K562 (cell line): Measurements from ENCODE around the gene HES6. TPM values are rescaled to one million over a fixed set of nuclear protein-coding genes. Genes with fewer than 3 reads are reported as not detected.
A peak's percentile ranks its signal among the peaks of the same experiment; 100 is the strongest.

ENCODE experiments used
- ATAC-seq: fragments of 200-7000 bp; cut with Tn5 transposase; 3 replicates; pipeline ENCODE4 v1.9.1; 2020; ENCODE audit warnings: moderate library complexity
- BruUV-seq: library from RNA; stranded (reverse); fragments of 400-500 nt; replicated peaks from 2 replicates; lab custom pipeline; 2021; lab: Mats Ljungman, UMichigan
- CTCF ChIA-PET: fragments of 300-600 bp; formaldehyde crosslinking; extraction: SDS; loops from one replicate; lab custom pipeline; 2021; ENCODE audit warnings: low intra/inter-chr PET ratio; lab: Yijun Ruan, JAX
- POLR2A ChIA-PET: fragments of 300-600, 350-650 bp; sonication (Branson Sonifier 250); formaldehyde crosslinking; extraction: SDS; loops from one replicate; lab custom pipeline; 2021; ENCODE audit warnings: antibody characterized with exemption, inconsistent platforms; lab: Yijun Ruan, JAX
- DNase-seq, 4 experiments: peaks; one replicate each; pipeline versions ENCODE4 v3.0.0 to v3.0.0-alpha.2; 2011 to 2018; ENCODE audit warnings: low spot score in 3 of 4, mixed read lengths in 3 of 4; ENCODE audit errors: extremely low read depth in 1 of 4
- FAIRE-seq: peaks from 2 replicates; lab custom pipeline; 2011; peaks lifted over from hg19 to GRCh38; lab: Jason Lieb, UNC
- H2AFZ ChIP-seq: 2 replicates; pipeline ENCODE4 v1.6.0; 2011; ENCODE audit warnings: low read depth, low read length, control low read depth, inconsistent platforms
- H3K27ac ChIP-seq: fragments of 200-600 bp; 3 replicates; pipeline ENCODE4 v1.8.0; 2011; ENCODE audit warnings: low read depth, mild to moderate bottlenecking, control low read depth, inconsistent platforms, low read length, moderate library complexity, mixed read lengths; ENCODE audit errors: extremely low read depth
- H3K27me3 ChIP-seq, 2 experiments: fragments of 300-600 bp in 1 of 2; 2 replicates in 1 of 2; 3 replicates in 1 of 2; pipeline versions ENCODE4 v1.6.0 to v1.8.0; 2011; ENCODE audit warnings: inconsistent platforms in 2 of 2, low read length in 2 of 2, mild to moderate bottlenecking in 1 of 2, mixed read lengths in 1 of 2, moderate library complexity in 1 of 2; ENCODE audit not compliant: control insufficient read depth in 2 of 2, insufficient read depth in 2 of 2
- H3K36me3 ChIP-seq: fragments of 300-600 bp; 3 replicates; pipeline ENCODE4 v1.8.0; 2011; ENCODE audit warnings: mild to moderate bottlenecking, low read length, inconsistent platforms; ENCODE audit not compliant: control insufficient read depth, insufficient read depth
- H3K4me1 ChIP-seq, 2 experiments: fragments of 200-600 bp in 1 of 2; replicated peaks in 1 of 2; 2 replicates in 1 of 2; 3 replicates in 1 of 2; pipeline versions ENCODE4 v1.5.1 to v1.8.0; 2011; ENCODE audit warnings: inconsistent platforms in 2 of 2, low read length in 2 of 2, mild to moderate bottlenecking in 1 of 2, mixed read lengths in 1 of 2, moderate library complexity in 1 of 2; ENCODE audit not compliant: control insufficient read depth in 2 of 2, insufficient read depth in 2 of 2
- H3K4me2 ChIP-seq: 2 replicates; pipeline ENCODE4 v1.6.1; 2011; ENCODE audit warnings: low read length, control low read depth, inconsistent platforms, mixed read lengths; ENCODE audit not compliant: insufficient read depth
- H3K4me3 ChIP-seq: fragments of 200-600 bp; sonication (generic), shearing (Covaris generic); 2 replicates; pipeline ENCODE4 v1.5.1; 2016; ENCODE audit warnings: control low read depth, inconsistent platforms
- H3K79me2 ChIP-seq: fragments of 200-600 bp; 3 replicates; pipeline ENCODE4 v1.8.0; 2011; ENCODE audit warnings: low read length, inconsistent platforms; ENCODE audit not compliant: control insufficient read depth, insufficient read depth
- H3K9ac ChIP-seq, 2 experiments: 2 replicates each; pipeline versions ENCODE4 v1.6.0 to v1.6.1; 2011; ENCODE audit warnings: low read depth in 2 of 2, low read length in 2 of 2, control low read depth in 1 of 2, inconsistent platforms in 1 of 2, mild to moderate bottlenecking in 1 of 2, mixed read lengths in 1 of 2; ENCODE audit not compliant: insufficient read depth in 1 of 2
- H3K9me1 ChIP-seq: one replicate; pipeline ENCODE4 v1.6.0; 2011; ENCODE audit warnings: inconsistent platforms, mild to moderate bottlenecking, low read length, moderate library complexity; ENCODE audit not compliant: control insufficient read depth, insufficient read depth
- H3K9me3 ChIP-seq: replicated peaks from 2 replicates; pipeline ENCODE4 v1.5.1; 2011; ENCODE audit warnings: low read depth, low read length, inconsistent platforms; ENCODE audit not compliant: control insufficient read depth, insufficient read depth
- H4K20me1 ChIP-seq: replicated peaks from 2 replicates; pipeline ENCODE4 v1.6.1; 2011; ENCODE audit warnings: low read length, inconsistent platforms, mixed read lengths; ENCODE audit not compliant: control insufficient read depth, insufficient read depth
- KDM5B ChIP-seq: fragments of 200-600 bp; sonication (generic); IDR thresholded peaks from 2 replicates; pipeline ENCODE4 v1.6.1; 2012; ENCODE audit warnings: low read depth, mild to moderate bottlenecking, moderate library complexity, low read length, control low read depth, inconsistent platforms; ENCODE audit not compliant: insufficient replicate concordance
- PCBP1 ChIP-seq: fragments of 200-400 bp; formaldehyde crosslinking; IDR thresholded peaks from 2 replicates; pipeline ENCODE4 v1.6.1; 2018; ENCODE audit warnings: mild to moderate bottlenecking, low read depth, low read length; ENCODE audit not compliant: poor library complexity, severe bottlenecking
- SAP30 ChIP-seq: fragments of 200-600 bp; sonication (generic); IDR thresholded peaks from 2 replicates; pipeline ENCODE4 v1.6.1; 2012; ENCODE audit warnings: borderline replicate concordance, low read depth, mild to moderate bottlenecking, moderate library complexity, low read length, control low read depth, inconsistent platforms; ENCODE audit not compliant: insufficient read depth, poor library complexity, severe bottlenecking
- WGBS: fragments of 100-300 bp; shearing (Covaris generic); methylation state at CpG from one replicate; pipeline ENCODE4 v1.1.6; 2016; ENCODE audit warnings: low coverage, mixed read lengths; ENCODE audit not compliant: insufficient coverage; ENCODE audit errors: missing lambda C conversion rate; 5-methylcytosine and 5-hydroxymethylcytosine counted together
- in situ Hi-C: fragments of 300-500 bp; cut with MboI; formaldehyde crosslinking; loops from 4 replicates; pipeline ENCODE4 v1.15.0; 2018; ENCODE audit warnings: inconsistent platforms, mixed read lengths
- intact Hi-C: fragments of 100-400 bp; cut with micrococcal nuclease; formaldehyde crosslinking; loops from 2 replicates; pipeline ENCODE4 v1.14.2; 2022
- polyA plus RNA-seq, 8 experiments: library from polyadenylated mRNA; depleted of rRNA in 4 of 8; stranded (reverse) in 5 of 8; unstranded in 3 of 8; fragments of >200 nt; fragmentation: Nextera tagmentation in 2 of 8; fragmentation: Illumina TruSeq in 1 of 8; extraction: Ambion mirVana in 2 of 8; extraction: Trizol in 1 of 8; gene quantifications; 2 replicates each; pipeline versions ENCODE4 v1.2.1 to v1.2.3, GENCODE V29; 2011 to 2014; ENCODE audit warnings: inconsistent platforms in 1 of 8, missing spikeins in 1 of 8
- total RNA-seq, 7 experiments: library from RNA; depleted of rRNA in 6 of 7; stranded (reverse); fragments of >200 nt in 6 of 7; fragmentation: Illumina TruSeq in 2 of 7; extraction: Trizol in 2 of 7; gene quantifications; 2 replicates each; pipeline versions ENCODE4 v1.2.1 to v1.2.3, GENCODE V29; 2011 to 2021; ENCODE audit warnings: low replicate concordance in 1 of 7
- TF ChIP-seq, protein P1 (sequence below): fragments of 450-650 bp; IDR thresholded peaks from 2 replicates; pipeline ENCODE4 v1.6.1; 2016; ENCODE audit warnings: mild to moderate bottlenecking
- TF ChIP-seq, protein P2 (sequence below), 2 experiments: IDR thresholded peaks; 2 replicates each; pipeline ENCODE4 v1.6.1; 2012; ENCODE audit warnings: improper control_type of control experiment in 2 of 2, low read depth in 2 of 2, low read length in 2 of 2, borderline replicate concordance in 1 of 2
- TF ChIP-seq, protein P3 (sequence below), 3 experiments: fragments of 200-800 bp in 1 of 3; fragments of 250-450 bp in 1 of 3; fragments of 450-650 bp in 1 of 3; sonication (Bioruptor Pico) in 1 of 3; sonication (Bioruptor generic) in 1 of 3; formaldehyde crosslinking in 1 of 3; IDR thresholded peaks; 2 replicates each; pipeline versions ENCODE4 v1.6.1 to v1.8.0; 2016 to 2022; ENCODE audit warnings: mild to moderate bottlenecking in 2 of 3, missing genetic modification characterization in 2 of 3, missing compliant biosample characterization in 1 of 3, moderate library complexity in 1 of 3
- TF ChIP-seq, protein P4 (sequence below): sonication (generic); formaldehyde crosslinking; IDR thresholded peaks from 2 replicates; pipeline ENCODE4 v1.8.0; 2022; ENCODE audit warnings: missing genetic modification reagents, mild to moderate bottlenecking, moderate library complexity, borderline replicate concordance

The HES6 gene
- total and polyA plus RNA-seq, 9 of the 15 experiments (the other 6 are each of a cell fraction or from before 2014, with no cell fraction given): 6.2 to 133 (median 29.2) TPM

- Histone ChIP-seq H3K79me2 (peaks cover 50% of the 10 kb centered on the region), H3K27me3 (no peaks in the 10 kb centered on the region; a peak in 1 of 5 replicates), H3K4me2 (peak within 1 kb of the TSS; percentile 85), H3K9ac (peak within 1 kb of the TSS; percentile 83 to 97), H3K4me3 (peak within 1 kb of the TSS; percentile 71), H3K27ac (peak within 1 kb of the TSS; percentile 84), H2AFZ (peak within 1 kb of the TSS; percentile 90), H3K9me3 (no peaks in the 10 kb centered on the region), H4K20me1 (no peaks in the 10 kb centered on the region; the same call in 1 of the 2 replicates), H3K4me1 (peaks cover 3 to 36% of the 10 kb centered on the region in 2 experiments; a peak in 4 of 5 replicates), H3K9me1 (peaks cover 5% of the 10 kb centered on the region), H3K36me3 (peaks cover 5% of the 10 kb centered on the region; the same call in 1 of the 3 replicates)
- intact Hi-C loops (no loop called here), in situ Hi-C loops (no loop called here)
- peak; percentile 40 to 51 (median 46) for DNase-seq
- peak; percentile 32 for FAIRE-seq
- BruUV-seq: no TSS peak
- ChIA-PET POLR2A (interaction anchor here (0.6 to 1.0 kb wide), 2 partner anchors 12 to 28 kb away, joined by 3 read pairs; no protein-coding TSS in a partner anchor), CTCF (no interaction called here)
- peak; percentile 64 for ATAC-seq
- WGBS: under 1% methylated on average over 40 of the region's 65 CpGs
- TF ChIP-seq KDM5B (peak; percentile 18), SAP30 (peak; percentile 63), PCBP1 (peak; percentile 24)
- TF ChIP-seq, protein P1, sequence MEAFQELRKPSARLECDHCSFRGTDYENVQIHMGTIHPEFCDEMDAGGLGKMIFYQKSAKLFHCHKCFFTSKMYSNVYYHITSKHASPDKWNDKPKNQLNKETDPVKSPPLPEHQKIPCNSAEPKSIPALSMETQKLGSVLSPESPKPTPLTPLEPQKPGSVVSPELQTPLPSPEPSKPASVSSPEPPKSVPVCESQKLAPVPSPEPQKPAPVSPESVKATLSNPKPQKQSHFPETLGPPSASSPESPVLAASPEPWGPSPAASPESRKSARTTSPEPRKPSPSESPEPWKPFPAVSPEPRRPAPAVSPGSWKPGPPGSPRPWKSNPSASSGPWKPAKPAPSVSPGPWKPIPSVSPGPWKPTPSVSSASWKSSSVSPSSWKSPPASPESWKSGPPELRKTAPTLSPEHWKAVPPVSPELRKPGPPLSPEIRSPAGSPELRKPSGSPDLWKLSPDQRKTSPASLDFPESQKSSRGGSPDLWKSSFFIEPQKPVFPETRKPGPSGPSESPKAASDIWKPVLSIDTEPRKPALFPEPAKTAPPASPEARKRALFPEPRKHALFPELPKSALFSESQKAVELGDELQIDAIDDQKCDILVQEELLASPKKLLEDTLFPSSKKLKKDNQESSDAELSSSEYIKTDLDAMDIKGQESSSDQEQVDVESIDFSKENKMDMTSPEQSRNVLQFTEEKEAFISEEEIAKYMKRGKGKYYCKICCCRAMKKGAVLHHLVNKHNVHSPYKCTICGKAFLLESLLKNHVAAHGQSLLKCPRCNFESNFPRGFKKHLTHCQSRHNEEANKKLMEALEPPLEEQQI: no peak
- TF ChIP-seq, protein P2, sequence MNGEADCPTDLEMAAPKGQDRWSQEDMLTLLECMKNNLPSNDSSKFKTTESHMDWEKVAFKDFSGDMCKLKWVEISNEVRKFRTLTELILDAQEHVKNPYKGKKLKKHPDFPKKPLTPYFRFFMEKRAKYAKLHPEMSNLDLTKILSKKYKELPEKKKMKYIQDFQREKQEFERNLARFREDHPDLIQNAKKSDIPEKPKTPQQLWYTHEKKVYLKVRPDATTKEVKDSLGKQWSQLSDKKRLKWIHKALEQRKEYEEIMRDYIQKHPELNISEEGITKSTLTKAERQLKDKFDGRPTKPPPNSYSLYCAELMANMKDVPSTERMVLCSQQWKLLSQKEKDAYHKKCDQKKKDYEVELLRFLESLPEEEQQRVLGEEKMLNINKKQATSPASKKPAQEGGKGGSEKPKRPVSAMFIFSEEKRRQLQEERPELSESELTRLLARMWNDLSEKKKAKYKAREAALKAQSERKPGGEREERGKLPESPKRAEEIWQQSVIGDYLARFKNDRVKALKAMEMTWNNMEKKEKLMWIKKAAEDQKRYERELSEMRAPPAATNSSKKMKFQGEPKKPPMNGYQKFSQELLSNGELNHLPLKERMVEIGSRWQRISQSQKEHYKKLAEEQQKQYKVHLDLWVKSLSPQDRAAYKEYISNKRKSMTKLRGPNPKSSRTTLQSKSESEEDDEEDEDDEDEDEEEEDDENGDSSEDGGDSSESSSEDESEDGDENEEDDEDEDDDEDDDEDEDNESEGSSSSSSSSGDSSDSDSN (IDR thresholded peaks at IDR 0.05; ENCODE audit: borderline replicate concordance in 1 of 2, low read depth in 2 of 2, low read length in 2 of 2): 0 out of 4 replicates have a peak, but pooled peaks of 1 of the 2 experiments have one; percentile 24
- TF ChIP-seq, protein P3, sequence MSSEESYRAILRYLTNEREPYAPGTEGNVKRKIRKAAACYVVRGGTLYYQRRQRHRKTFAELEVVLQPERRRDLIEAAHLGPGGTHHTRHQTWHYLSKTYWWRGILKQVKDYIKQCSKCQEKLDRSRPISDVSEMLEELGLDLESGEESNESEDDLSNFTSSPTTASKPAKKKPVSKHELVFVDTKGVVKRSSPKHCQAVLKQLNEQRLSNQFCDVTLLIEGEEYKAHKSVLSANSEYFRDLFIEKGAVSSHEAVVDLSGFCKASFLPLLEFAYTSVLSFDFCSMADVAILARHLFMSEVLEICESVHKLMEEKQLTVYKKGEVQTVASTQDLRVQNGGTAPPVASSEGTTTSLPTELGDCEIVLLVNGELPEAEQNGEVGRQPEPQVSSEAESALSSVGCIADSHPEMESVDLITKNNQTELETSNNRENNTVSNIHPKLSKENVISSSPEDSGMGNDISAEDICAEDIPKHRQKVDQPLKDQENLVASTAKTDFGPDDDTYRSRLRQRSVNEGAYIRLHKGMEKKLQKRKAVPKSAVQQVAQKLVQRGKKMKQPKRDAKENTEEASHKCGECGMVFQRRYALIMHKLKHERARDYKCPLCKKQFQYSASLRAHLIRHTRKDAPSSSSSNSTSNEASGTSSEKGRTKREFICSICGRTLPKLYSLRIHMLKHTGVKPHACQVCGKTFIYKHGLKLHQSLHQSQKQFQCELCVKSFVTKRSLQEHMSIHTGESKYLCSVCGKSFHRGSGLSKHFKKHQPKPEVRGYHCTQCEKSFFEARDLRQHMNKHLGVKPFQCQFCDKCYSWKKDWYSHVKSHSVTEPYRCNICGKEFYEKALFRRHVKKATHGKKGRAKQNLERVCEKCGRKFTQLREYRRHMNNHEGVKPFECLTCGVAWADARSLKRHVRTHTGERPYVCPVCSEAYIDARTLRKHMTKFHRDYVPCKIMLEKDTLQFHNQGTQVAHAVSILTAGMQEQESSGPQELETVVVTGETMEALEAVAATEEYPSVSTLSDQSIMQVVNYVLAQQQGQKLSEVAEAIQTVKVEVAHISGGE (CRISPR knock-in tag; IDR thresholded peaks at IDR 0.05): no peak; a peak in 1 of 6 replicates
- TF ChIP-seq, protein P4, sequence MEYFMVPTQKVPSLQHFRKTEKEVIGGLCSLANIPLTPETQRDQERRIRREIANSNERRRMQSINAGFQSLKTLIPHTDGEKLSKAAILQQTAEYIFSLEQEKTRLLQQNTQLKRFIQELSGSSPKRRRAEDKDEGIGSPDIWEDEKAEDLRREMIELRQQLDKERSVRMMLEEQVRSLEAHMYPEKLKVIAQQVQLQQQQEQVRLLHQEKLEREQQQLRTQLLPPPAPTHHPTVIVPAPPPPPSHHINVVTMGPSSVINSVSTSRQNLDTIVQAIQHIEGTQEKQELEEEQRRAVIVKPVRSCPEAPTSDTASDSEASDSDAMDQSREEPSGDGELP (CRISPR knock-in tag): 0 out of 2 replicates have a peak, but pooled peaks have one; percentile 10
These were observed 48.2 kb upstream of the HES6 start, which contains the start of gene PER2 for GRCh38 chr2:238287737-238288649. Gene PER2 (minus strand): TSS chr2:238288610. CDS start chr2:238277936, 10,674 bp downstream.
